Measurements from ENCODE around the gene ERVH48-1.
A peak's percentile ranks its signal among the peaks of the same experiment; 100 is the strongest.
"Not testable (repeated sequence)": the region's sequence is repeated elsewhere in the genome, so short reads cannot be mapped to it uniquely, and the experiment has no call there.

Gene ERVH48-1

GRCh38 chr21:42939582-42940413 lies 14.4 kb upstream of the ERVH48-1 start:
- peak; percentile 98 for DNase-seq (ENCODE audit: low read depth)

GRCh38 chr21:42938606-42938995 lies 13.2 kb upstream of the ERVH48-1 start:
- DNase-seq (ENCODE audit: low read depth) = not testable (repeated sequence)

- DNase-seq (ENCODE audit: low read depth) = no peak
Measured at GRCh38 chr21:42937960-42938605, 12.7 kb upstream of the ERVH48-1 start.

- peak; percentile 24 for DNase-seq (ENCODE audit: low read depth)
Measured at GRCh38 chr21:42937034-42937940, 11.9 kb upstream of the ERVH48-1 start.

- not testable (repeated sequence) for DNase-seq (ENCODE audit: low read depth)
Measured at GRCh38 chr21:42936360-42936759, 10.9 kb upstream of the ERVH48-1 start.

GRCh38 chr21:42933973-42934372 lies 8.5 kb upstream of the ERVH48-1 start:
- not testable (repeated sequence) for DNase-seq (ENCODE audit: low read depth)

- DNase-seq (ENCODE audit: low read depth) = not testable (repeated sequence)
Measured at GRCh38 chr21:42933137-42933970, 7.9 kb upstream of the ERVH48-1 start.

- DNase-seq (ENCODE audit: low read depth) = not testable (repeated sequence)
Measured at GRCh38 chr21:42932378-42933136, 7.1 kb upstream of the ERVH48-1 start.

GRCh38 chr21:42931560-42932235 lies 6.3 kb upstream of the ERVH48-1 start:
- peak; percentile 44 for DNase-seq (ENCODE audit: low read depth)

- DNase-seq (ENCODE audit: low read depth) = no peak
Measured at GRCh38 chr21:42929969-42930368, 4.5 kb upstream of the ERVH48-1 start.

GRCh38 chr21:42927474-42928200 lies 2.2 kb upstream of the ERVH48-1 start:
- not testable (repeated sequence) for DNase-seq (ENCODE audit: low read depth)

GRCh38 chr21:42924433-42924751 lies 1.0 kb downstream of the ERVH48-1 start:
- no peak for DNase-seq (ENCODE audit: low read depth)

GRCh38 chr21:42923553-42924432 lies 1.6 kb downstream of the ERVH48-1 start:
- DNase-seq (ENCODE audit: low read depth) = peak; percentile 83

GRCh38 chr21:42922918-42923317 lies 2.5 kb downstream of the ERVH48-1 start:
- no peak for DNase-seq (ENCODE audit: low read depth)

- DNase-seq (ENCODE audit: low read depth) = no peak
Measured at GRCh38 chr21:42921927-42922326, 3.5 kb downstream of the ERVH48-1 start.

- DNase-seq (ENCODE audit: low read depth) = no peak
Measured at GRCh38 chr21:42918291-42918690, 7.1 kb downstream of the ERVH48-1 start.

GRCh38 chr21:42913476-42913875 lies 12.0 kb downstream of the ERVH48-1 start:
- DNase-seq (ENCODE audit: low read depth) = peak; percentile 36

- DNase-seq (ENCODE audit: low read depth) = not testable (repeated sequence)
Measured at GRCh38 chr21:42911920-42912319, 13.5 kb downstream of the ERVH48-1 start.
